Measurements from ENCODE around the gene USP11. TPM values are rescaled to one million over a fixed set of nuclear protein-coding genes. Genes with fewer than 3 reads are reported as not detected.

The USP11 gene
- total RNA-seq, 1 experiment from 2014 or later, result 62.0 TPM

DNA sequence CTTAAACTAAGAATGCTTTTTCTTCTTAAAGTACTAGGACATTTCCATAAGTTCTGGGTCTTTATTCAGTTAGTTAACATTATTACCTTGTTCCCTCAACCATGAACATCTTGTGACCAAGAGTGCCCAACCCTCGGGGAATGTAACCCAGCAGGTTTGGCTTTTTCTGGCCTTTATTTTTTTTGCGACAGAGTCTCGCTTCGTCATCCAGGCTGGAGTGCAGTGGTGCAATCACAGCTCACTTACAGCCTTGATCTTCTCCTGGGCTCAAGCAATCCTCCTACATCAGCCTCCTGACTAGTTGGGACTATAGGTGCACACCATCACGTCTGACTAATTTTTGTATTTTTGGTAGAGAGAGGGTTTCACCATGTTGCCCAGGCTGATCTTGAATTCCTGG is 65.1 kb downstream of the USP11 start:
- no TSS peak for BruUV-seq (replicated peaks)
- Histone ChIP-seq H3K9me2 (ENCODE audit: insufficient read depth) (no peaks in the 10 kb centered on the region), H3K79me2 (ENCODE audit: insufficient read depth, low read length) (no peaks in the 10 kb centered on the region), H3K36me3 (ENCODE audit: control insufficient read depth in 1 of 2, insufficient read depth in 2 of 2, low read length in 2 of 2) (no peaks in the 10 kb centered on the region), H2AFZ (ENCODE audit: low read depth, low read length, poor library complexity, severe bottlenecking) (no peak overlapping the region), H3K27ac (ENCODE audit: low read depth, low read length) (no peak overlapping the region), H3K9ac (ENCODE audit: low read length) (no peak overlapping the region; the same call in 1 of the 2 replicates), H3K27me3 (ENCODE audit: insufficient read depth, low read length) (no peaks in the 10 kb centered on the region), H3K4me2 (ENCODE audit: low read length) (peak overlapping the region; percentile 51), H3K9me3 (ENCODE audit: control insufficient read depth in 1 of 2, insufficient read depth in 1 of 2, low read depth in 1 of 2, low read length in 2 of 2) (no peaks in the 10 kb centered on the region), H4K20me1 (ENCODE audit: insufficient read depth) (no peaks in the 10 kb centered on the region), H3K4me3 (replicated peaks in 1 of 2; ENCODE audit: low read depth in 1 of 2, low read length in 2 of 2) (no peak overlapping the region), H3K4me1 (ENCODE audit: control insufficient read depth in 1 of 2, insufficient read depth in 2 of 2, low read length in 2 of 2) (peaks cover 8 to 30% of the 10 kb centered on the region in 2 experiments; a peak in 3 of 4 replicates)
- intact Hi-C loops (cut with micrococcal nuclease), result loop anchor here (10.0 kb wide), 1 partner anchor 63 kb away; the partner anchor contains the start of gene USP11
- peak; percentile 23 for DNase-seq (ENCODE audit: low read depth, low spot score)
- ChIA-PET POLR2A (interaction anchor here (1.2 kb wide), 1 partner anchor 23 kb away, joined by 3 read pairs; no protein-coding TSS in a partner anchor), RAD21 (ENCODE audit: low non-redundant PET in 1 of 2, low total read pairs in 2 of 2, uncharacterized antibody in 2 of 2, unreplicated experiment in 2 of 2) (no interaction called here), CTCF (no interaction called here)
- no peak for TF ChIP-seq POLR2AphosphoS5 (IDR thresholded peaks at IDR 0.05; ENCODE audit: low read depth, low read length)
- TF ChIP-seq POLR2A (IDR thresholded peaks at IDR 0.05; ENCODE audit: borderline replicate concordance, extremely low read depth, insufficient read depth, insufficient read length), result no peak
- TF ChIP-seq JUND (IDR thresholded peaks at IDR 0.05), result 0 out of 2 replicates have a peak, but pooled peaks have one; percentile 22
- TF ChIP-seq ZNF274 (IDR thresholded peaks at IDR 0.05; ENCODE audit: low read depth, low read length), result no peak
- TF ChIP-seq, protein P1, sequence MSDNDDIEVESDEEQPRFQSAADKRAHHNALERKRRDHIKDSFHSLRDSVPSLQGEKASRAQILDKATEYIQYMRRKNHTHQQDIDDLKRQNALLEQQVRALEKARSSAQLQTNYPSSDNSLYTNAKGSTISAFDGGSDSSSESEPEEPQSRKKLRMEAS (IDR thresholded peaks at IDR 0.05), result no peak
- peak; percentile 69 for TF ChIP-seq CEBPB (IDR thresholded peaks at IDR 0.05; ENCODE audit: low read depth)
- peak; percentile 65; the same call in 1 of the 2 replicates for TF ChIP-seq SP1 (IDR thresholded peaks at IDR 0.05; ENCODE audit: low read depth)
- peak; percentile 49 for ATAC-seq

Other genes starting within 250 kb of the USP11 start
- gene RGN, start 154.6 kb upstream of the USP11 start, total RNA-seq (2021; ENCODE audit: unreplicated experiment), result not detected
- gene NDUFB11, start 88.3 kb upstream of the USP11 start, total RNA-seq (2021; ENCODE audit: unreplicated experiment), result 78.9 TPM
- gene RBM10, start 87.8 kb upstream of the USP11 start, total RNA-seq (2021; ENCODE audit: unreplicated experiment), result 56.9 TPM
- 275 TPM for gene UBA1, start 39.2 kb upstream of the USP11 start, total RNA-seq (2021; ENCODE audit: unreplicated experiment)
- gene CDK16, start 14.3 kb upstream of the USP11 start, total RNA-seq (2021; ENCODE audit: unreplicated experiment), result 131 TPM
- gene ZNF157, start 137.6 kb downstream of the USP11 start, total RNA-seq (2021; ENCODE audit: unreplicated experiment), result not detected